Skin epidermis (tissue), 12 donors: ENCODE measurements around the gene ATXN10.

Experiments used
- H3K27ac ChIP-seq, 21 experiments: fragments of 200-600 bp; sonication (generic) in 11 of 21; one replicate each; pipeline ENCODE4 v1.5.0; 2020; ENCODE audit warnings: mild to moderate bottlenecking in 3 of 21, inconsistent platforms in 2 of 21, moderate library complexity in 2 of 21
- H3K4me3 ChIP-seq, 7 experiments: fragments of 200-600 bp; sonication (generic) in 2 of 7; one replicate each; pipeline ENCODE4 v1.5.0; 2020; ENCODE audit warnings: inconsistent platforms in 2 of 7, mild to moderate bottlenecking in 2 of 7, moderate library complexity in 1 of 7

The ATXN10 gene

GRCh38 chr22:45880716-45881523 is 209.3 kb downstream of the ATXN10 start:
- Histone ChIP-seq H3K4me3 (no peak overlapping the region), H3K27ac (no peak overlapping the region)

DNA sequence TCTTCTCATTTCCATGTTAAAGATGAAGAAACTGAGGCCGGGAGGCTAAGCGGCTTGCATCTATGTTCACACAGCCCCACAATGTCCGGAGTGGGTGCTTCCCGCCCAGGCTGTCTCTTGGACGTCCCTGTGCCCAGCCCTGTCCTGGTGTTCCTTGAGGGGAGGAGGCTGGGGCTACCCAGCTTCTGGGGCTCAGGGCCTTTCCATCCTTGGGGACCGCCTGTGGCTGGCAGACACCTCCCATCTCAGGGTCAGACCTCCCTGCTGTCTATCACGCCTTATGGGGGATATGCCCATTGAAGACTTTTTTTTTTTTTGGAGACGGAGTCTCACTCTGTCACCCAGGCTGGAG is 209.9 kb downstream of the ATXN10 start:
- H3K4me3 ChIP-seq, result no peak overlapping the region
- H3K27ac ChIP-seq, result no peak overlapping the region

DNA sequence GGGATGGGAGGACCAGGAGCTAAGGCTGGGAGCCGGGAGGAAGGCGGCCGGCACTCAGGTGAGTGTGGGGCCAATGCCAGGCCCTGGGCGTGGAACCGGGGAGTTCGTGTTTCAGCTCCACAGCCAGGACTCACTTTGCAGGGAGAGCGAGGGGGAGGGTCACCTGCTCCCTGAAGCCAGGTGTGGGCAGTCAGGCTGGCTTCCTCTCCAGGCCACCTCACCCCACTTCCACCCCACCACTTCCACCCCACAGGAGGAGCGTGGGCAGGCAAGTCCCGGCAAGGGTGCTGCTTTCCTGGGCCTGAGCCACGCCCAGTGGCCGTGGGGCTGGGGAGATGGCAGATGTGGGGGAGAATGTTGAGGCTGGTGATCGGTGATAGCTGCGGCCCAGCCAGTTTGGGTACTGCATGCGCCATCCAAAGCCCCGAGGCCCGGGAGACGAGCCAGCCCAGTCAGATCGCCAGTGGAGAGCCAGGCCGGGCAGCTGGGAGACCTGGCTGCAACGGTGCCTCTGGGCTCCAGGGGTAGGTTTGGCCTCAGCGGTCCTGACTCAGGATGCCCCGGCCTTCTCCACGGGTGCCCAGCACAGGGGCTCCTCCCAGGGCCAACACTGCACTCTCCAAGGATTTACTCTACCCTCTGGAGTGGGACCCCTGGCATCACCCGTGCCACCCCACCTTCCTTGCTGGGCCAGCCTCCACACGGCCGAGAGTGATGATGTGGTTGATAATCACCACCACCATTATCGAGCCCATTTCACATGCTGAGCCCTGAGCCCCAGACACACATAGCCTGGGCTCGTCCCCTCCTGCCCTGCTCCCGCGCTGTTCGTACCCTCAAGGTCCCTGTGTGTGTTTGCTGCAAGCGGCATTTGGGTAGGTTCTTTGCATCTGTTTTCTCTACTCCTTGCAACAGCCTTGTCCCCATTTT is 211.5 kb downstream of the ATXN10 start:
- H3K27ac ChIP-seq, result no peak overlapping the region
- no peak overlapping the region for H3K4me3 ChIP-seq

GRCh38 chr22:45883811-45884170 is 212.2 kb downstream of the ATXN10 start:
- H3K4me3 ChIP-seq, result no peak overlapping the region
- H3K27ac ChIP-seq, result no peak overlapping the region

GRCh38 chr22:45884201-45885062 is 212.8 kb downstream of the ATXN10 start:
- no peak overlapping the region for H3K27ac ChIP-seq
- H3K4me3 ChIP-seq, result no peak overlapping the region

DNA sequence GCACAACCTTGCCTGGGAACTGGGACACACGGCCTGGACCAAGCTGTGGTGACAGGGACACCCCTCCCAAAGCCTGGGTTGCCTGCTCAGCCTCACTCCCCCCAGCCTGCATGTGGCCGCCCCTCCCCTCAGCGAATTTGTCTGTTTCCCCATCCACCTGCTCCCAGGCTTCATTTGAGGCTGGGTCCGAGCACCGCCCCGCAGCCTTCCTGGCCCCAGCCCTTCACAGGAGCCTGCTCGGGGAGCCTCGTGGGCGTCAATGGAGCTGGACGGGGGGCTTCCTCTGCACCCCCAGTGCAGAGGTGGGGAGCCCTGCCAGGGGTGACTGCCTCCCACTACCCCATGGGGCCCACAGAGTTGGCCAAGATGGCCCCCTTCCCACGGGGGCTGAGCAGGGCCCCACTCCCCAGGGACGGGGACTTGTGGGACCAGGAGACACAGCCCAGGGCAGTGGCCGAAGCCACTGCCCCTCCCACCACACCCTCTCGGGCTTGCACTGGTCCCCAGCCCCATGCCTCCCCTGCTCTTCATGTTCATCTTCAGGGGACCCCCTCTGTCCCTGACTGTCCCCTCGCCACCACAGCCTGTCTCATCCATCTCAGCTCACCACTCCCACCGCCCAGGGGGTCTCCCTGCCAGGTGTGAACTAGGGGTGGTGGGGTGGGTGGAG is 213.7 kb downstream of the ATXN10 start:
- H3K27ac ChIP-seq, result no peak overlapping the region

DNA sequence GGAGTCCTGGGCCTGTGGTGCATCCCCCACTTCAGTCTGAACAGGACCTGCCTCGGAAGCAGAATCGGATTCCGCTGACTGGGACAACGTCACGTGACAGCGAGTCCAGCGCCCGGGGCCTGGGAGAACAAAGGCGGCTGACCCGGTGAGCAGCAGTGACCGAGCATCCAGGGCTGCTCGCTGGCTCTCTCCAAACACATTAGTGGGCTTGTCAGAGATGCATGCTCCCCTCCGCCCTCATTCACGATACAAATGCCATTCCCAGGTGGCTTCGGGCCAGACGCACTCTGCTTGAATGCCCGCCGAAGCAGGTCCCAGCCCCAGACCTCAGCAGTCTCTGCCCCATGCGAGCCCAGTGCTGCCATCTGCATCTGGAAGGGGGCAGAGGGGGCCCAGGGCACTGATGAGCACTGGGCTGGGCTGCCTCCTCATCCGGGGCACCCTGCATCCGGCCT is 214.3 kb downstream of the ATXN10 start:
- no peak overlapping the region for H3K27ac ChIP-seq
- no peak overlapping the region for H3K4me3 ChIP-seq

More for the DNA sequence above, 213.7 kb downstream of the ATXN10 start:
- H3K4me3 ChIP-seq, result no peak overlapping the region

DNA sequence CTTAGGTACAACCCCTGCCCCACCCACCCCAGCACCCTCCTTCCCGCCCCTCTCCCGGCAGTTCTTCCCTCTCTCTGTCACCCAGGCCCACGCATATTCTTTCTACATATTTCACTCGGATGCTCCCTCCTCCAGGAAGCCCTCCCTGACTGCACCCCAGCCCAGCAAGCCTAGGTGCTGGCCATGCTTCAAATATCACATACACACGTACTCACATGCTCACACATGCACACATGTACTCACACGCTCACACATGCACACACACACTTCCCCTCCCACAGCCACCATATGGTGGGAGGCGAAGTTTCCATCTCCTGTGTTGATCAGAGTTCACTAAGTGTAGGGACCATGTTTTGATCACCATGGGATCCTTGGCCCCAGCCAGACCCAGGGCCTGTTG is 214.9 kb downstream of the ATXN10 start:
- Histone ChIP-seq H3K27ac (no peak overlapping the region), H3K4me3 (no peak overlapping the region)

DNA sequence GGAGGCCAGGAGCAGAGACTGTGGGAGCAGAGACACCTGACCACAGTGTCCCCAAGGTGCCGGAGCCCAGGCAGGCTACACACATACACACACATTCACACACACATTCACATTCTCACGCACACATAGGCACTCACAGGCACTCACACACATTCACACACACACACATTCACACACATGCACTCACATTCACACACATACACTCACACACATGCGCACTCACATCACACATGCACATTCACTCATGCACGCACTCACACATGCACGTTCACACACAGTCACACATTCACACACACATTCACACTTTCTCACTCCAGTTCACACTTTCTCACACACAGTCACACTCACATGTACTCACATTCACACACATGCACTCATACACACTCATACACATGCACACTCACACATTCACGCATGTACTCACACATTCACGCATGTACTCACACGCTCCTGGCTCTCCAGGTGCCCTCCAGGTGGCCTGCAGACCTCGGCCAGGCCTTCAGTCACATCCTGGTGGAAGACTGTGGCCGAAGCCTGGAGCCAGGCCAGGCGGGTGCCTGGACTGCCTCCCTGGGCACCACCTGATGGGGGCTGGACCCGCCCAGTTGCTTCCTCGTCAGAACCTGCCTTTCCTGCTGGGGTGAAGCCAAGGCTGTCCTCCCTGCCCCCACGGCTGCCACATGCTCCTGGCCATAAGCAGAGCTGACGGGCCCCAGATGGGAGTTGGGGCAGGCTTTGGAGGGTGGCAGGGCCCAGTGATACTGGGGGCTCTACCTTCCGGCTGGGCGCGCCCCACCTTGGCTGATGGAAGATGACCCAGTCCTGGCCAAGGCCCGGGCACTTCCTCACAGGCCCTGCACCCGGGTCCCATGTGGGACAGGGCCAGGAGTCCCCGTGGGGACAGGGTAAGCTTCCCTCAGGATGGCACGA is 215.8 kb downstream of the ATXN10 start:
- no peak overlapping the region for H3K27ac ChIP-seq
- H3K4me3 ChIP-seq, result no peak overlapping the region

- no peak overlapping the region for H3K4me3 ChIP-seq
- H3K27ac ChIP-seq, result no peak overlapping the region
Measured at GRCh38 chr22:45888221-45889092, 216.8 kb downstream of the ATXN10 start.

DNA sequence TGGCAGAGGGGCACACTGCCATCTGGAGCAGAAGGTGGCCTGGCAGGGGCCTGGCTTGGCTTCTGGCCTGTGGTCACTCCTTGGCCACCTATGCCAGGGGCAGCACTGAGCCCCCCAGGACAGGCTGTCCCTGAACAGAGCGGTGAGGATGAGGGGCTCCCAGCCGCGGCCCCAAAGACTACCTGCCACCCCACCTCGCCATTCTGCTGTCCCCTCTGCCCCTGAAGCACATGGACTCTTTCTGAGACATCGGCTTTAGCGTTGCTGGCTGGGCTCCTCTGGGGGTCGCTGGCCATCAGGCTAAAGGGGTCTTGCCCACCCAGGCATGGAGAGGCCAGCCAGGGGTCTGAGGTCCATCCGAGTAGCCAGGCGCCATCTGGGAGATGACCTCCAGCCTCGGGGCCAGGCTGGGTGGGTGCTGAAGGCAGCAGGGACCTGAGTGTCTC is 217.5 kb downstream of the ATXN10 start:
- Histone ChIP-seq H3K27ac (no peak overlapping the region), H3K4me3 (no peak overlapping the region)

DNA sequence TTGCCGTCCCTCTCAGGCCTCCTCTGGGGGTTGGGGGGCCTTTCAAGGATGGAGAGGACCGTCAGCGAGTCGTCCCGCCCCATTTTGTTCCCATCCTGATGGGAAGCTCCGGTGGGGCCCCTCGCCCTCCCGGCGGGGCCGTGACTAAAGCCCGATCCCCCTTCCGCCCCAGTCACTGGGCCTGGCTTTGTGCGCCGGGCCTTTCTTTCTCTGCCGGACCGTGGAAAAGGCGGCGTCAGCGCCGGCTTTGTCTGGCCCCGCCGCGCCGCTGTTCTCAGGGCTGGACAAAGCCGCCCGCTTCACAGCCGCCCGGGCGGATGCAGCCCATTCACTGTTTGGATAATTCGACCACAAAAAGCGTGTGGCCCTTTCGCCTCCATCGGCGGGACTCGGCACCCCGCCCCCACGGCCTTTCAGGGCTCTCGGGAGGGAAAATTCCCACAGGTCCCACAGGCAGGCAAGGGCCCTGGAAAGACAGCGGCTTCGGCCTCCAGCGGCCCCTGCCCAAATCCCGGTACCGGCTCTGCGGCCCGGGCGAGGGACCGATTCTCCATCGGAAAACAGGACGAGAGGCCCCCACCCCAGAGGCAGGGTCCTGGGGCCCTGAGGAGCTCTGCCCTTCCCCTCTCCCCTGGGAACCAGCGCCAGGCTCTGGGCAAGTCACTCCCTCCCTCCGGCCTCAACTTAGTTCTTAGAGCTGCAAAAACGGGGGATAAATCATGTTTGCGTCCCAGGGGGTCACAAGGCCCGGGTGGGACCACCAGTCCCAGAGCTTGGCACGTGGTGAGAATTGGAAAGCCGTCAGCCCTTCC is 218.1 kb downstream of the ATXN10 start:
- Histone ChIP-seq H3K27ac (no peak overlapping the region), H3K4me3 (no peak overlapping the region)

DNA sequence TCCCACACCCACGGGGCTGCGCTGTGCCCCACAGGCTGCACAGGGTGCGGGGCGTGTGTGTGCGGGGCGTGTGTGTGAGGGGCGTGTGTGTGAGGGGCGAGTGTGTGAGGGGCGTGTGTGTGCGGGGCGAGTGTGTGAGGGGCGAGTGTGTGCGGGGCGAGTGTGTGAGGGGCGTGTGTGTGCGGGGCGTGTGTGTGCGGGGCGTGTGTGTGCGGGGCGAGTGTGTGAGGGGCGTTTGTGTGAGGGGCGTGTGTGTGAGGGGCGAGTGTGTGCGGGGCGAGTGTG is 218.7 kb downstream of the ATXN10 start:
- no peak overlapping the region for H3K4me3 ChIP-seq
- no peak overlapping the region for H3K27ac ChIP-seq

DNA sequence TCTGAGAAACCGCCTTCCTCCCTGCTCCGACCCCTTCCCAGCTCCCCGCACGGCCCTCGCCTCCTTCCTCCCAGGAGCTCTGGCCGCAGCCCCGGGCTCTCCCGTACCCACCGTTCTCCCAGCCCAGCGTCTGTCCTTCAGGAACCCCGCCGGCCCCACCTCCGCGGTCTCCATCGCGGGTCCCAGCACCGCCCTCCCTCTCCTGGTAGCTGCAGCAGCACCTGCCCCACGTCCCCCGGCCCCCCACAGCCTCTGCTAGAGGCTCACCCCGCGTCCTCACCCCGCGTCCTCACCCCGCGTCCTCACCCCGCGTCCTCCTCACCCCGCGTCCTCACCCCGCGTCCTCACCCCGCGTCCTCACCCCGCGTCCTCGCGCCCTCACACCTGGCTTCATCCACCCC is 219.4 kb downstream of the ATXN10 start:
- no peak overlapping the region for H3K27ac ChIP-seq
- H3K4me3 ChIP-seq, result no peak overlapping the region

DNA sequence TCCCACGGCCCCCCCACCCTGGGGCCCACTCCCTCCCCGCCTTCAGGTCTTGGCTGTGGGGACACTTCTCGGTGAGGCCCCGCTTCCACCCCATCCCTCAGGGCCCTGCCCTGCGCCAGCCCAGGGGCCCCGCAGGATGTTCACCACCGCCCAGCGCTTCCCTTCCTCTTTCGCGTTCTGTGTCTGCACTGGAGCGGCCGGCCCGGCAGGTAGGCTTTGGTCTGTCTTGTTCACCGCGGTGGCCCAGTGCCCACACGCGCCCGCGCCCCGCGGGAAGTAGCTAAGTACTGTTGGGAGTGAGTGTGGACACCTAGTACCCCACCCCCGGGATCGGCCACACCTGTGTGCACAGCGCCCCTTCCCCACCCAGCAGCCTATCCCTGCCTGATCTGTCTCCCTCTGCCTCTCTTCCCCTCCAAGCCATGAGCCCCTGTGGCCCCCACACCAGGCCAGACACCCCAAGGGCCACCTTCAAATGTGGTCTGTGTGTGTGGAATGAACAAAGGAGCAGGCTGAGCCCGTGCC is 219.9 kb downstream of the ATXN10 start:
- H3K27ac ChIP-seq, result no peak overlapping the region
- H3K4me3 ChIP-seq, result no peak overlapping the region

DNA sequence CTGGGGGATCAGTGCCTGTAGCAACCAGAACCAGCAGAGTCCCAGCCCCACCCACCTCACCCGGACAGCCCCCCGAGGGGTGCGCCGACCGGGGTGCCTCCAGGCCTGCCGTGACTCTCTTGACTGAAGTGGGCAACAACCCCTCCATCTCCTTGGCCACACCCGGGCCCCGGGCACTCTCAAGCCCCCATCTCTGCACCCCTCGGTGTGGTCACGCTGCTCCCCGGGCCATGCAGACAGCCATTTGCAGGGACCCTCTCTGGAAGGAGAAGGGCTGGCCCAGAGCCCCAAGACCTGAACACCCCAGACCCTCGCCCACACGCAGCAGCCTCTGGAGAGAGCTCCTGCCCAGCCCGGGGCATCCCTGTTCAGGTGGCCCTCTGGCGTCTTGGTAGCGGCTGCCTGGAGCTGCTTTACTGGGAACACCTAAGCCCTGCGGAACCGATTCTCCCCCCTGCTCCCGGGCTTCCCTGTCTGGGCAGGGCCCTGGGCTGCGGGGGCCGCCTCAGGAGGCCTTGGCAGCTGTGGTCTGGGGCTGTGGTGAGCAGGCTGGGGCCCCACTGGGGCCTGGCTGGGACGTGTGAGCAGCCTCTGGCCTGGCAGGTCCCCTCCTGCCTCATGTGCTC is 220.5 kb downstream of the ATXN10 start:
- Histone ChIP-seq H3K27ac (no peak overlapping the region), H3K4me3 (no peak overlapping the region)
